ENCODE data around the gene A2ML1.

- TF ChIP-seq EZH2 (IDR thresholded peaks at IDR 0.05; ENCODE audit: insufficient read depth, poor library complexity, severe bottlenecking) (no peak), EZH2phosphoT487 (IDR thresholded peaks at IDR 0.05; ENCODE audit: insufficient read depth, low read depth) (no peak)
These were observed 5.3 kb downstream of the A2ML1 start for GRCh38 chr12:8827551-8828256.

All from GM23248 (cell line).